IgD-negative memory B cell (primary cell): ENCODE data around the gene ZNF74. TPM values are rescaled to one million over a fixed set of nuclear protein-coding genes. Genes with fewer than 3 reads are reported as not detected.

Experiments used
- H3K27ac Mint-ChIP-seq, 3 donors: one replicate each; pipeline ENCODE4 v1.8.0; 2020 to 2022; ENCODE audit warnings: mild to moderate bottlenecking in 3 of 3, mixed read lengths in 3 of 3, moderate library complexity in 1 of 3
- H3K27me3 Mint-ChIP-seq: one replicate; pipeline ENCODE4 v1.8.0; 2021; ENCODE audit warnings: mixed read lengths
- H3K36me3 Mint-ChIP-seq: one replicate; pipeline ENCODE4 v1.8.0; 2020; ENCODE audit warnings: mild to moderate bottlenecking, mixed read lengths
- H3K4me1 Mint-ChIP-seq, 3 donors: one replicate each; pipeline ENCODE4 v1.8.0; 2020 to 2022; ENCODE audit warnings: mixed read lengths in 3 of 3, mild to moderate bottlenecking in 1 of 3
- H3K4me3 Mint-ChIP-seq, 4 donors: one replicate each; pipeline ENCODE4 v1.8.0; 2020 to 2022; ENCODE audit warnings: mild to moderate bottlenecking in 4 of 4, mixed read lengths in 4 of 4, moderate library complexity in 3 of 4
- H3K9me3 Mint-ChIP-seq, 3 donors: one replicate each; pipeline ENCODE4 v1.8.0; 2020 to 2021; ENCODE audit warnings: mixed read lengths in 3 of 3, mild to moderate bottlenecking in 1 of 3
- polyA plus RNA-seq: library from polyadenylated mRNA; unstranded; fragments of 300-500 nt; fragmentation: Illumina TruSeq; gene quantifications from one replicate; pipeline ENCODE4 v1.2.3, GENCODE V29; 2021

Gene ZNF74
- polyA plus RNA-seq, 1 donor from 2014 or later = 6.6 TPM

GRCh38 chr22:20427104-20427944, 33.4 kb downstream of the ZNF74 start:
- peak overlapping the region in 1 of 3 donors; percentile 62 for H3K27ac Mint-ChIP-seq

GRCh38 chr22:20427945-20428417, 34.0 kb downstream of the ZNF74 start:
- Mint-ChIP-seq H3K4me3 (peak overlapping the region in 1 of 4 donors; percentile 29), H3K27ac (no peak overlapping the region), H3K27me3 (peaks cover 32% of the 10 kb centered on the region), H3K4me1 (peaks cover 5 to 9% (median 7%) of the 10 kb centered on the region in 3 donors), H3K36me3 (peaks cover 2% of the 10 kb centered on the region), H3K9me3 (no peaks in the 10 kb centered on the region)

More at GRCh38 chr22:20427104-20427944, 33.4 kb downstream of the ZNF74 start:
- Mint-ChIP-seq H3K9me3 (no peaks in the 10 kb centered on the region), H3K27me3 (peaks cover 26% of the 10 kb centered on the region), H3K36me3 (peaks cover 2% of the 10 kb centered on the region), H3K4me1 (peaks cover 5 to 9% (median 5%) of the 10 kb centered on the region in 3 donors), H3K4me3 (peak overlapping the region in 2 of 4 donors; percentile 29 to 52)

- Mint-ChIP-seq H3K27ac (peak overlapping the region in 2 of 3 donors; percentile 59 to 80), H3K36me3 (peaks cover 2% of the 10 kb centered on the region), H3K9me3 (no peaks in the 10 kb centered on the region), H3K4me1 (peaks cover 5 to 9% (median 7%) of the 10 kb centered on the region in 3 donors), H3K4me3 (peak overlapping the region; percentile 81 to 94 (median 88)), H3K27me3 (peaks cover 32% of the 10 kb centered on the region)
These were observed 34.7 kb downstream of the ZNF74 start for GRCh38 chr22:20428496-20429253.

DNA sequence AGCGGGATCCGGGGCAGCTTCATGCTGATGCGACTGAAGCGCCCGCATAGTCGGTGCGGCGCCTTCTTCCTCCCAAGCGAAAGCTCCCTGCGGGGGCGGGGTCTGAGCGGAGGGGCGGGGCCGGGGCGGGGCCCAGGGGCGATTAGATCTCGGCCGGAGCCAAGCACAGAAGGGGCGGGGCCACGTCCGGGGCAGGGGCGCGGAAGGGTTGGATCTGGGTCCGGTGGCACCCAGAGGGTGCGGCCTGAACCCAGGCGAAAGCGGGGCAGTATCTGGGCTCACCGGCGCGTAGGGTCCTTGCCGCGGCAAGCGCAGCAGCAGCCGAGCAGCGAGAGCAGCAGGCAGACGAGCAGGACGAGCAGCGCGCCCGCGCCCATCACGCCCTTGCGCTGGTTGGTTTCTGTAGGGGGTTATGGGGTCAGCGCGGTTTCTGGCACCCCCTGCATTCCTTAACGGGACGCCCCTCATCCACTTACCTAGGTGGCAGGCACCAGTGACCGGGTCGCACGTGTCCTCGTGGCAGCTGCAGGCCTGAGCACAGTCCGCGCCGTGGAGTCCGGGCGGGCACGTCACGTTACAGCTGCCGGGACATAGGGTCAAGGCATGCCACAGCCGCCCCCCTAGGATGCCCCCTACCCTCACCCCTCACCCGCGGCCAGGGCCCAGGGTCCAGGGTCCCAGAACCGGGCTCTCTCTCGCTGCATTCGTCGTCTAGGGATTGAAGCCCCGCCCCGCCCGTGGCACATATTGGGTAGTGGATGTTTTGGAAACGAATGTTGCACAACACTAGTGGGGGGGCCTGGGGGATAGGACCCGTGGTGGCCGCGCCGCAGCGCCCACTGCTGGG, 35.5 kb downstream of the ZNF74 start:
- Mint-ChIP-seq H3K27me3 (peaks cover 36% of the 10 kb centered on the region), H3K9me3 (no peaks in the 10 kb centered on the region), H3K27ac (peak overlapping the region in 2 of 3 donors; percentile 59 to 80), H3K36me3 (peaks cover 2% of the 10 kb centered on the region), H3K4me3 (peak overlapping the region; percentile 81 to 94 (median 88)), H3K4me1 (peaks cover 7 to 9% (median 9%) of the 10 kb centered on the region in 3 donors)

GRCh38 chr22:20430101-20430719, 36.3 kb downstream of the ZNF74 start:
- Mint-ChIP-seq H3K27me3 (peaks cover 37% of the 10 kb centered on the region), H3K4me3 (peak overlapping the region; percentile 81 to 94 (median 85)), H3K36me3 (peaks cover 2% of the 10 kb centered on the region), H3K9me3 (no peaks in the 10 kb centered on the region), H3K27ac (no peak overlapping the region), H3K4me1 (peaks cover 9 to 10% (median 9%) of the 10 kb centered on the region in 3 donors)

- Mint-ChIP-seq H3K27ac (peak overlapping the region in 1 of 3 donors; percentile 29), H3K4me3 (peak overlapping the region; percentile 70 to 88 (median 83)), H3K9me3 (no peaks in the 10 kb centered on the region), H3K27me3 (peaks cover 44% of the 10 kb centered on the region), H3K4me1 (peaks cover 9 to 15% (median 11%) of the 10 kb centered on the region in 3 donors), H3K36me3 (peaks cover 2% of the 10 kb centered on the region)
These were observed 37.0 kb downstream of the ZNF74 start for GRCh38 chr22:20430720-20431510.

DNA sequence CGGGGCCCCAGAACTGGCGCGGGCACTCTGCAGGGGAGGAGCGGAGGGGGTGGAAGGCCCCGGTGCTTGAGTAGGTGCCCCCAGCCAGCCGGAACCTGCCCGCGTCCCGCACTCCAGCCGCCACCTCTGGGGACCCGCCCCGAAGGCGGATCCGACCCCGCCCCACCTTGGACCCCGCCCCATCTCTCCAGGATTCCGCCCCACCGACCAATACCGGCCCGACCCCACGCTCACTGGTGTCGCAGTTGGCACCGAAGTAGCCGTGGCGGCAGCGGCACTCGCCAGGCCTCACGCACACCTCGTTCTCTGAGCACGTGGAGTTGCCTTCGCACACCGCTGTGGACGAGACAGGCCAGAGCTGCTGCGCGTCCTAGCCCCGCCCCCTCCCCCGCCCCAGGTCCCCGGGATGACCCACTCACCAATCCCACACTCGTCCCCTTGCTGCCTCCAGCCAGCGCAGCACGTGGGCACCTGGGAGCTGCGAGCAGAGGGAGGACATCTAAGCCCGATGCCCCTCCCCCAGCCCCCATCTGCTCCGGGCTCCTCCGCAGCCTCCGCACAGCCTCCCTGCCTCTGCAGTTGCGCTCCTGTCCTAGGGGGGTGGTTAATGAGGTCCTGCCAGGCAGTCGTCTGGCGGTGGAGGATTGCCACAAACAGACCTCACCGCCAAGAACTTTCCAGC, 37.7 kb downstream of the ZNF74 start:
- H3K36me3 Mint-ChIP-seq = peaks cover 2% of the 10 kb centered on the region
- H3K27me3 Mint-ChIP-seq = peaks cover 43% of the 10 kb centered on the region
- H3K4me3 Mint-ChIP-seq = peak overlapping the region; percentile 4 to 92 (median 51)
- no peaks in the 10 kb centered on the region for H3K9me3 Mint-ChIP-seq
- H3K27ac Mint-ChIP-seq = no peak overlapping the region
- H3K4me1 Mint-ChIP-seq = peaks cover 9 to 16% (median 10%) of the 10 kb centered on the region in 3 donors

DNA sequence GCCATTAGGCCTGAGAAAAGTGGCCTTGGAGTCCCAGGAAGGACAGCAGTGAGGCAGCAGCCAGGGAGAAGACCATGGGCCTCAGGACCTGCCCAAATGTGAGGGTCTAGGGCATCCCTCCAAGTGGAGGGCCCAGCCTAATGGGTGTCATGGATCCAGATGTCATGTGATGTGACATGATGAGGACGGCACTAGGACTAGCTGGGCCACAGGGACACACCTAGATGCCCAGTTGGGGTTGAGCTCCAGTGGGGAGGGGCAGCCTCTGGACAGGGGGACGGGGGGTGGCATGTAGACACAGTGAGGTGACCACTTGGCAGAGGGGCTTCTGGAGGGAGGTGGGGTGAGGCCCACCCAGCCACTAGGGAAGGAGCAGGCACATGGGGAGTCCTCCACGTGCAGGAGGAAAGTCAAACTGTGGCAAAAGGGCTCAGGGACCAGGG, 38.3 kb downstream of the ZNF74 start:
- Mint-ChIP-seq H3K36me3 (no peaks in the 10 kb centered on the region), H3K27me3 (peaks cover 43% of the 10 kb centered on the region), H3K4me1 (peaks cover 9 to 16% (median 12%) of the 10 kb centered on the region in 3 donors), H3K4me3 (peak overlapping the region in 2 of 4 donors; percentile 4 to 92), H3K27ac (no peak overlapping the region), H3K9me3 (no peaks in the 10 kb centered on the region)

DNA sequence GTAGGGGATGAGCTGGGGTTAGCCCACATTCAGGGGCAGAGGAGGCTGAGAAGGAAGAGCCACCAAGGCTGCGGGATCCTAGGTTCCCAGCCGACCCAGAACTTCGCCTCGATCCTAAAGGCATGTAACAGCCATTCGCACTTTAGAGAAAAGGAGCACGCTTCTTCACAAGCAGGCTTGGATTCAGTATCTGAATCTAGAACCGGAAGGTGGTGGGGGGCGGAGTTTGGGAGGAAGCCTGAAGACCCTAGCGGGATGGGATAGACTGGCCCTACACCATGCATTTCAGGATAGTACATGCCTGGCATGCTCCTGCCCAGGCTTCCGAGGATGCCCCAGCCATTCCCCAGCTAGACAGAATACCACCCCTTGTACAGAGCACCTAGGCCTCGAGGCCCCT, 39.2 kb downstream of the ZNF74 start:
- peak overlapping the region in 1 of 4 donors; percentile 4 for H3K4me3 Mint-ChIP-seq
- peaks cover 9 to 16% (median 12%) of the 10 kb centered on the region in 3 donors for H3K4me1 Mint-ChIP-seq
- peak overlapping the region in 1 of 3 donors; percentile 9 for H3K27ac Mint-ChIP-seq
- no peaks in the 10 kb centered on the region for H3K9me3 Mint-ChIP-seq
- no peaks in the 10 kb centered on the region for H3K36me3 Mint-ChIP-seq
- peaks cover 42% of the 10 kb centered on the region for H3K27me3 Mint-ChIP-seq

DNA sequence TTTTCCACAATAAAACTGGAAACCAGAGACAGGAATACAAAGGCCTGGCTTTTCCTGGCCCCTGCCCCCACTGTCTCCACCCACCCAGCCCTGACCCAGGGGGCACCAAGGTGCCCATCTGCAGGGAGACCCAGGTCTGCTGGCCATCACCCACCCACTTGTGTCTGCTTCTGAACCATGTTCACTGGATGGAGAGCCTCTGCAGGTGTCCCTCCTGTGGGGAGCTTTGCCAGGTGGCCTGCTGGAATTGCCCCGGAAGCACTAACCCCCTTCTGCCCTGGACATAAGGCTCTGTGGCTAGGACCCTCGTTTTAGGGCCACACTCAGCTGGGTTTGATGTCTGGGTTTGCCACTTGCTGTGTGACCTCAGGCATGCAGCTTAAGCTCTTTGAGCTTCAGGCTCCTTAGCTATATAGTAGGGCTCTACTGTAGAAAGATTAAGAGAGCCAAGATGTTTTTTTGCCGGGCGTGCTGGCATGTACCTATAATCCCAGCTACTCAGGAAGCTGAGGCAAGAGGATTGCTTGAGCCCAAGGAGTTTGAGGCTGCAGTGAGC, 39.8 kb downstream of the ZNF74 start:
- Mint-ChIP-seq H3K4me1 (peaks cover 9 to 16% (median 11%) of the 10 kb centered on the region in 3 donors), H3K27me3 (peaks cover 48% of the 10 kb centered on the region), H3K36me3 (no peaks in the 10 kb centered on the region), H3K9me3 (no peaks in the 10 kb centered on the region), H3K27ac (no peak overlapping the region), H3K4me3 (peak overlapping the region in 1 of 4 donors; percentile 74)

- Mint-ChIP-seq H3K4me3 (peak overlapping the region in 1 of 4 donors; percentile 74), H3K36me3 (no peaks in the 10 kb centered on the region), H3K4me1 (peaks cover 4 to 12% (median 8%) of the 10 kb centered on the region in 3 donors), H3K27me3 (peaks cover 48% of the 10 kb centered on the region), H3K27ac (no peak overlapping the region), H3K9me3 (no peaks in the 10 kb centered on the region)
These were observed 40.4 kb downstream of the ZNF74 start for GRCh38 chr22:20434264-20434751.

GRCh38 chr22:20434773-20435172, 40.8 kb downstream of the ZNF74 start:
- H3K27ac Mint-ChIP-seq = peak overlapping the region in 1 of 3 donors; percentile 11
- H3K27me3 Mint-ChIP-seq = peaks cover 48% of the 10 kb centered on the region
- H3K4me3 Mint-ChIP-seq = peak overlapping the region in 2 of 4 donors; percentile 13 to 54
- H3K9me3 Mint-ChIP-seq = no peaks in the 10 kb centered on the region
- H3K4me1 Mint-ChIP-seq = peaks cover 4 to 12% (median 8%) of the 10 kb centered on the region in 3 donors
- no peaks in the 10 kb centered on the region for H3K36me3 Mint-ChIP-seq
